Esophagus muscularis mucosa (tissue), 3 donors: ENCODE results near the gene ARHGAP5.

ENCODE experiments used
- POLR2A ChIP-seq: fragments of 450-650 bp; IDR thresholded peaks from one replicate; pipeline ENCODE4 v1.6.1; 2017; ENCODE audit warnings: antibody characterized with exemption, moderate library complexity, mild to moderate bottlenecking, low read depth
- TF ChIP-seq, protein P1 (sequence below), 3 experiments: fragments of 200-600 bp in 2 of 3; fragments of 450-650 bp in 1 of 3; sonication (generic) in 2 of 3; IDR thresholded peaks; one replicate each; pipeline ENCODE4 v1.5.1; 2017 to 2019; ENCODE audit warnings: antibody characterized with exemption in 3 of 3, mild to moderate bottlenecking in 2 of 3, moderate library complexity in 1 of 3

DNA sequence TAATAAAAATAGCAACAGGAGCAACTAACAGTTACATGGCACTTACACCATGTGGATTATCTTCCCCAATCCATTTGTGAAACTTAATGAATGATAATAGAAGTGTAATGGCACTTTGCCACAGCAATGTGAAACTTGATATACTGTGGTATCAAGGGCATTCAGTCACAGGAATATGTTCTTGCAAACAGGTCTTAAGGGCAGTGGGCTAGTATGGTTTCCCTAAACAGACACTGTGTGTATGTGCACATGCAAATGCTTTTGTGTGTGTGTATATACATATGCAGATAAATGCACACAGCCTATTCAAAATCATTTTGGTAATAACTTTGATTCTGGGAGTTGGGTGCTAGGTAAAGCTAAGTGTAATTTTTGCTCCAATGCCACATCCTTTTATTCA is 26.2 kb upstream of the ARHGAP5 start:
- TF ChIP-seq, protein P1, sequence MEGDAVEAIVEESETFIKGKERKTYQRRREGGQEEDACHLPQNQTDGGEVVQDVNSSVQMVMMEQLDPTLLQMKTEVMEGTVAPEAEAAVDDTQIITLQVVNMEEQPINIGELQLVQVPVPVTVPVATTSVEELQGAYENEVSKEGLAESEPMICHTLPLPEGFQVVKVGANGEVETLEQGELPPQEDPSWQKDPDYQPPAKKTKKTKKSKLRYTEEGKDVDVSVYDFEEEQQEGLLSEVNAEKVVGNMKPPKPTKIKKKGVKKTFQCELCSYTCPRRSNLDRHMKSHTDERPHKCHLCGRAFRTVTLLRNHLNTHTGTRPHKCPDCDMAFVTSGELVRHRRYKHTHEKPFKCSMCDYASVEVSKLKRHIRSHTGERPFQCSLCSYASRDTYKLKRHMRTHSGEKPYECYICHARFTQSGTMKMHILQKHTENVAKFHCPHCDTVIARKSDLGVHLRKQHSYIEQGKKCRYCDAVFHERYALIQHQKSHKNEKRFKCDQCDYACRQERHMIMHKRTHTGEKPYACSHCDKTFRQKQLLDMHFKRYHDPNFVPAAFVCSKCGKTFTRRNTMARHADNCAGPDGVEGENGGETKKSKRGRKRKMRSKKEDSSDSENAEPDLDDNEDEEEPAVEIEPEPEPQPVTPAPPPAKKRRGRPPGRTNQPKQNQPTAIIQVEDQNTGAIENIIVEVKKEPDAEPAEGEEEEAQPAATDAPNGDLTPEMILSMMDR (IDR thresholded peaks at IDR 0.05), result no peak
- TF ChIP-seq POLR2A, result no peak
